Activated CD8-positive, alpha-beta memory T cell treated with anti-CD3 and anti-CD28 coated beads for 24 hours (primary cell): ENCODE measurements around the gene CDH22.

Experiments used
- DNase-seq: peaks from one replicate; pipeline ENCODE4 v3.0.0-alpha.2; 2020

CDH22 gene

DNA sequence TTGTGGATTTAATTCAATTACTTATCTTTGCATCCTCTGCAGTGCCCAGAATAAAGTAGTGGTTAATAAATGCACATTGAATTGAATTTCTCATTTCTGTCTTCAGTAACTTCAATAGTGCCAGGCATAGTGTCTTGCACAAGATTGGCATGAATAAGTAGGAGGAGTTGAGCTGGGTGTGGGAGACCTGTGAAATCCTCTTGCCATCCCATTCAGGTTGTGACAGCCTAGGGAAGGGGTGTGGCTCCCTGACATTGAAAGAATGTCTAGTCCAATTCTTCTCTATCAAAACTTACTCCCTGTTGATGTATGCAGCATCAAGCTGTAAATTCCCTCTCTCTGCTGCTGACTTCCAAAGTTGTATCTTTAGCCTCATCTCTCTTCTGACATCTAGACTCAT, 73.2 kb downstream of the CDH22 start:
- DNase-seq: no peak

DNA sequence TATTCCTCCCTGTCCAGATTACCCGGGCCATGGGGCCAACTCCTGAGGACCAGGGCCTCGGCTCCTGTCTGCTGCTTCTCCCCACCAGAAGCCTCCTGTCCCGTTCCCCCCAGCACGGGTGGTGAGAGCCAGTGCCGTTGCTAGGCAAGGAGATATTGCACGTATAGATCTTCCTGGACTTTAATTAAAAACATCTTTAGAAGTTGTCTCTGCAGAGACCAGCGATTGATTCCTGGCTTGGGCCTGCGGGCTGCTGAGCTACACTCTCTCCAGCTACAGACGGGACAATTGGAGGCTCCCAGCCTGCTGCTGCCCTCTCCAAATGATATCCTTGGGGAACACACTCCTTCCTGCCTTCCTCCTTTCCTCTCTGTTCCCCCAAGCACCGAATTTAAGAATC, 74.6 kb downstream of the CDH22 start:
- DNase-seq: no peak

DNA sequence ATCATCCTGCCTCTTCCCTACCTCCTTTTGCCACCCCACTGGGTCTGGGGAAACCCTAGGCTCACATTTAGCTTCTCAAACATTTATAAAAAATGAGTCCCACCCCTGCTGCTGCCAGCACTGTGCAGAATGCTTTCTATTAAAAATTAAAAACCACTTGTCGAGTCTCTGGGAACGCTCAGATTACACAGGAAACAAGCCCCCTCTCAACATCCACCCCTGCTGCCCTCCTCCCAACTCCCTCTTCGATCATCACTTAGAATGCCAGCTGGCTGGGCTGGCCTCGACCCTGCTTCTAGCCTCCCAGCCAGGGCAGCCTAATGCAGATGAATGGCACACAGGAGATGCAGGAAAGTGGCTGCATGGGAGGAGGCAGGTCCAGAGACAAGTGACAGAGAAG, 75.8 kb downstream of the CDH22 start:
- no peak for DNase-seq

DNA sequence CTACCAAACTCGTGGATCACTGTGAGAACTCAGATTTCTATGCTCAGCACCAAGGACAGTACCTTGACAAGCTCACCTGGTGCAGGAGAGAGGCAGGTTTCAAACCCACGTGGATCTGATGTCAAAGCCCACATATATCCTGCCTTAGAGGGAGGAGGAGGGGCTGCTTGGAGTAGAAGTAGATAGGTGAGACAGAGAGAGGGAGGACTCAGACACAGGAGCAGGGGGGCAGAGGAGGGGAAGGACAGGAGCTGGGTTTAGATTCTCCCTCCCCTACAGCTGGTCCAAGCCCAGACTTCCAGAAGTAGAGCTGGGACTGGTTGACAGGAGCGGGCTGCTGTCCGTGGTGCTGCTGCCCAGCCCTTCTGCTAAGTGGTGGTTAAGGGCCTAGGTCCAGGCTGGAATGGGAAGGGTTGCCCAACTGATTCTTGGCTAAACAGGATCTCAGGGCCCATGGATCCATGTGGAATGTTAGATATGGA, 77.5 kb downstream of the CDH22 start:
- no peak for DNase-seq

DNA sequence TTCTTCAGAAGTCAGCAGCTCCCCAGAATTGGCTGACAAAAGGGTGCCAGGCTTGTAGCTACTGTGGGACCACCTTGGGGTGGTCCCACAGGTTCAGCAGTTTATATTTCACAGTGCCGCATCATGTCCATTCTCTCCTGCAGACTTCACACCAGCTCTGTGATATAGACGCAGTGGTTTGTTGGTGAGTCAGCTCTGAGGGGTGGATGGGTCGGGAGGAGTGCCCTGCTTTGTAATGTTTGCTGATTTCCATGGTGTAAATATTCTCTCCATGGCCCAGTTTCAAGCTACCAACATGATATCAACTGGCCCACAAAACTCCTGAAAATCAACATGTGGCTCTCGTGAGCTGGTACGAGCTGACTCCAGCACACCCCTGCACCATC, 78.2 kb downstream of the CDH22 start:
- no peak for DNase-seq

DNA sequence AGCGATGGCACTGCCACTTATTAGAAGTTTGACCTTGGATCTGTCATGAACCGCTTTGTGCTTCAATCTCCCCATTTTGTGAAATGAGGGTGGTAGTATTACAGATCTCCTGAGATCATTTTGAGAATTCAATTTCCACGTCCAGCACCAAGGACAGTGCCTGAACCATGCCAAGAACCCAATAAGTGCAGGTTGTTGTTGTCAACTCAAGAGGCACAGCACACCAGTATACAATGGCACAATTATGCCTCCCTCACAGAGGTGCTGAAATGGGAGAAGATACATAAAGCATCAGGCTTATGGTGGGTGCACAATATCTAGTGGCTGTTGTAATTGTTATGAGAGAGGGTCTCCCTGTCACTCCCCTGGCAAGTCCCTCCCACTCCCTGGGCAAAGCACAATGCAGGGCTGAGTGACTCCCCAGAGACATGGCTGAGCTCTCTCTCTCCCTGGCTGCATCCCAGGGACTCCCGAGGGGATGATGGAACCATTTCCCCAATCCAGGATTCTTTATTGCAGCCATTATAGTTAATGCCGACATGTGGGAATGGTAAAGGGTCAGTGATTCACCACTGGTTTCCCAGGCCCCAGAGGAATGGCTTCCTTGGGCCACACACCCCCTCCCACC, 78.7 kb downstream of the CDH22 start:
- no peak for DNase-seq

DNA sequence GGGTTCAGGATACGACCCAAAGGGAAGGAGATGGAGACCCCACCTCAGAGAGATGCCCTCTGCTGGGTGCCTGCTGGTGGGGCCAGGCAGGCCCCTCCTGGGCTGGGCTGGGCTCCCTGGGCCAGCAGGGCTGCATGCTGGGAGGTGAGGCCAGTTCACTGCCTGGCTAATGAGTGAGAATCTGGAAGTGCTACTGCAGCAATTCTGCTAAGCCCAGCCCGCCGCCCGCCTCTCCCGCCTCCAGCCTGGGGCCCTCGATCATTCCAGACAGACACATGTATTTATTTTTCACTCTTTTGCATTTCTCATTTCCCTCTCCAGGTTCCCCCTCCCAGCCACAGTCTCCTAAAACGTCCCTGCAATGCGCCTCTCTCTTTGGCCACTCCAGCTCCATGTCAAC, 79.6 kb downstream of the CDH22 start:
- DNase-seq: no peak

DNA sequence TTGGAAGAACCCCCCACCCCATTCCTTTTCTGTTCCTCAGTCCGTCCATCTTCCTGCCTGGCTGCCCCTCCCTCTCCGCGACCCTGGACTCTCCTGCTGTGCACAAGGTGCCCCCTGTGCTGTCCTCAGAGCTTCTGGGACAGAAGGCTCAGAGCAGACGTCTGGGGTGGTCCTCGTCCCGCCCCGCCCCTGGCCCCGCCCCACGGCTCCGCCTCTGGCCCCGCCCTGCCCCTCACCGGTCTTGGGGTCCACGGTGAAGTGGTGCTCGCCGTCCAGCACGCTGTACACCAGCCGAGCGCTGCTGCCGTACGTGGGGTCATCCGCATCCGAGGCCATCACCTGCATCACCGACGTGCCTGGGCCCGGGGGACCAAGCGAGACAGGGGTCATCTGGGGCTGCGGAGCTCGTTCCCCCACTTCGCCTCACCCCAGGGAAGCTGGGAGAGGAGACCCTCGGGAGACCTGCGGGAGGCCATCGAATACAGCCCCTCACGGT, 81.0 kb downstream of the CDH22 start:
- no peak for DNase-seq

DNA sequence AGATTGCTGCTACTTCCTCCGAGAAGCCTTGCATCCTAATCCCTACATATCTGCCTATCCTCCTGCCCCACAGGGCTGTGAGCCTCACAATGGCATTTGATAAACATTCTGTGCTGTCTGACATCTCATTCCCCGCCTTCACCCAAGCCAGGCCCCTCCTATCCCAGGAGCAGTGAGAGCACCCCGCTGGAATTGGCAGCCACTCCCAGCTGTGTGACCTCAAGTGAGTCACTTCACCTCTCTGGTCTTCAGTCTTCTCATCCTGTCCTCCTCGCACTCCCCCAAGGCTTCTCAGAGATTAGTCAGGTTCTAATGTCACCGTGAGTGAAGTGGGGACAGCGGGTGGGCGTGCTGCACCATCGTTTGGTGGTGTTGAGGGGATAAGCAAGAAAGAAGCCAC, 81.7 kb downstream of the CDH22 start:
- no peak for DNase-seq

DNA sequence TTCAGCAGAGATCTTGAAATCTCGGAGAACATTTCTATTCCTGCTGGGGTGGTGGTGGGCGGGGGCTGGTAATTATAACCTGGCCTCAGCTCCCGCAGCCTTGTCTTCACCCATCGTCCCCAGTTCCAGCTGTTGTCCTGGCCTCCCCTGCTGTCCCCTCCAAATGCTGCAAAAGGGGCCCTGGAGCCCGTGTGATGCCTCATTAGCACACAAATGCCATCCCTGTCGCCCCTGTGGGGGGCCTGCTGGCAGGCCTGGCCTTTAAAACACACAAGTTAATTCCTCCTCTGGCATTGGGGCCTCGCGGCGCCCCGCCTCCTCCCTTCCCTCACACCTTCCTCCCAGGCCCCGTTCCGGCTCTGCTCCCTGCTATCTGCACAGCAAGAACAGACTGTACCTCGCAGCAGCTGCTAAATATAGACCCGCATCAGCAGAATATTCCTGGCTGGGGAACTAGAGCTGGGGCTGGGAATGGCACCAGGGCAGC, 85.7 kb downstream of the CDH22 start:
- DNase-seq: no peak

DNA sequence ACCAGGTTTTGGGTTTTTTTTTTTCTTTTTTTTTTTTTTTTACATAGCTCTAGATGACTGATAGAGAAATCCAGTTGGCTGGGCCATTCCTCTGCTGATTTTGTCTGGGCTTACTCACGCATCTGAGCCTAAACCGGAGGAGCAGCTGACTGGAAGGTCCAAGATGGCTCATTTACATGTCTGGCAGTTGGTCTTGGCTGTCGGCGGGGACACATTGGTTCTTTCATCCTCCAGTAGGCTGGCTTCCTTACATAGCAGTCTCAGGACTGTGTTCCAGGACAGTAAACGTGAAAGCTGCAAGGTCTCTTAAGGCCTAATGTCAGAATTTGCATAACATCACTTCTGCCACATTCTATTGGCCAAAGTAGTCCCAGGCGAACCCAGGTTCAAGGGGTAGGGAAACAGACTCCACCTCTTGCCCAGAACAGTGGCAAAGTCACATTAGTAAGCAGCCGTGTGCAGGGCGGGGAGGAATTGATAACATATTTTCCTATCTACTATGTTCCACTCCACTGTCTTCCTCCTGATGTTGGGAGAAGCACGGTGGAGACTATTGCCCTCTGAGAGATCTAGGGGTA, 87.0 kb downstream of the CDH22 start:
- no peak for DNase-seq

DNA sequence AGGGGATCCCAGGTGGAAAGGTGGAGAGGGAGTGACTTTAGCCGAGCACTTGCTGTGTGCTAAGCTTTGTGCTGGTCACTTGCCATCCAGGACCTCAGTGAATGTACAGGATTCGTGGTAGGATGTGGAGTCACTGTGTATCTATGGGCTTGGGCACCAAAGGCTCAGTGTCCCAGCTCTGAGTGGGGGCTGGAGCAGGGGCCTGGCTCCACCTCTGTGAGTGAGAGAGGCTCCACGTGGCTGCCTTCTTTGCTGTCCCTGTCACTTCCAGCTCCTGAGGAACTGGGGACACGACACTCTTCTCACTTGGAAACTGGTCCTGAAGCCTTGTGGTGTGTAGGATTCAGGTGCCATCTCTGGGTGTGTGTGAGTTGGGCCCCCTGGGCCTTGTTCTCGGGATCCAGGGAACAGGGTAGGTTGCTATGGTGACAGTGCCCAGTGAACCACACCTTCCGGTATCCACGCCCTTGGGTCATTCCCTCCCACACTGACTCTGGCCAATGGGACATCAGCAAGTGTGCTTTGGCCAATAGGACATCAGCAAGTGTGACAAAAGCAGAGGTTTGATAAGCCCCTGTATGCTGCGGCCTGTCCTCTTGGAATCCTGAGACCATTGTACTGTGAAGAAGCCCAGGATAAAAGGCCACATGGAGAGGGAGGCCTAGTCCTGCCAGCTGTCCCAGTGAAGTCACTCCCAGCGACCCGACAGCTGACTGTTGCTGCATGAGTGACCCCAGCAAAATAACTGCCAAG, 87.7 kb downstream of the CDH22 start:
- no peak for DNase-seq

DNA sequence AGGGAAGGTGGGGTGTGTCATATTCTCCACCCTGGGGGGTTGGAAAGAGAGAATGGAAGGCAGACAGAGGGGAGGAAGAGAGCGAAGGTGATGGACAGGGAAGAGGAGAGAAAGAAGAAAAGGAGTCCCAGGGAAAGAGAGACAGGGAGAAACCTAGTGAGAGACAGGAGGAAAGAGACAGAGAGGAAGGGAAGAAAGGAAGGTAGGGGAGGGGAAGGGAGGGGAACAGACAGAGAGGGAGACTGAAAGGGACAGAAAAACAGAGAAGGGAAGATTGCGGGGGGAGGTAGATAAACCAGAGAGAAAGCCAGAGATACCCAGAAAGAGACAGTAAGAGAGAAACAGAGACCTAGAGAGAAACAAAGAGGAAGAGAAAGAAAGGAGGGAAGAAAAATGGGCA, 88.4 kb downstream of the CDH22 start:
- no peak for DNase-seq

DNA sequence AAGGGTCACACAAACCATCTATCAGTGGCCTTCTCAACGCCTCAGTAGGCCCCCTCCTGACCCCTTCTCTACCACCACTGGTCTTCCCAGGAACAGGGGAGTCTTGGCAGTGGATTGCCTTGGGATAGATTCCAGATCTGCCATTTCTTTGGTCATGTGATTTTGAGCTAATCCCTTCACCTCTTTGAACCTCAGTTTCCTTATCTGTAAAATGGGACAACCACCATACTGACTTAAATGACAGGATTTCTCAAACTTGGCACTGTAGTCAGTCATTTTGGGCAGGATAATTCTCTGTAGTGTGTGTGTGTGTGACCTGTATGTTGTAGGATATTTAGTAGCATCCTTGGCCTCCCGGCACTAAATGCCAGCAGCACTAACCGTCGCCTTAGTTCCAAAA, 89.1 kb downstream of the CDH22 start:
- DNase-seq: no peak

DNA sequence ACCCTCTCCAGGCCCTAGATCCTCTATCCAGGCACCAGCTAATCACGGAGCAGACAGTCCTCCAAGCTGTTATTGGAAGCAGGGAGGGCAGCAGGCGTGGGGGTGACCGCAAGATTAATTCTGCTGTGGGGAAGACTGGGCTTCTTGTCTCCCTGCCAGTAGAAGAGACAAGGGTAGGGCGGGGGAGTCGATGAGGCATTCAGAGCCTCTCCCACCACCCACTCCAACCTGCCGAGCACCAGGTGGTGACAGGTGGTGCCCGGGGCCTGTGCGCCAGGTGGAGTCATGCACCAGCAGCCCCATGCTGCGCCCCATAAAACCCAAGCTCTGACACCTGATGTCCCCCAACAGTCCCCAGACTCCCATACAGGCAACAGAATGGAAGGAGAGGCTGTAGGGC, 89.6 kb downstream of the CDH22 start:
- DNase-seq: no peak

DNA sequence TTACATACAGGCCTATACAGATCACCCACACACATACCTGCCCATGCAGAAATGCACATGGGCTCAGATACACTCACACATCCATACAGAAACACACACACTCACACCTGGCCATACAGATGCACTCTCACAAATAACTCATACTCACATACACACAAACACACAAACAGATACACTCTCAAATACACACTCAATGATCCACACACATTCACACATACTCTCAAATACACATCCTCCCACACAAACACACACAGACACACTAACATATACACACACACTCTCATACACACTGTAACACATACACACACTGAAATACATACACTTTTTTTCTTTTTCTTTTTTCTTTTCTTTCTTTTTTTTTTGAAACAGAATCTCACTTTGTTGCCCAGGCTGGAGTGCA, 90.7 kb downstream of the CDH22 start:
- DNase-seq: no peak

DNA sequence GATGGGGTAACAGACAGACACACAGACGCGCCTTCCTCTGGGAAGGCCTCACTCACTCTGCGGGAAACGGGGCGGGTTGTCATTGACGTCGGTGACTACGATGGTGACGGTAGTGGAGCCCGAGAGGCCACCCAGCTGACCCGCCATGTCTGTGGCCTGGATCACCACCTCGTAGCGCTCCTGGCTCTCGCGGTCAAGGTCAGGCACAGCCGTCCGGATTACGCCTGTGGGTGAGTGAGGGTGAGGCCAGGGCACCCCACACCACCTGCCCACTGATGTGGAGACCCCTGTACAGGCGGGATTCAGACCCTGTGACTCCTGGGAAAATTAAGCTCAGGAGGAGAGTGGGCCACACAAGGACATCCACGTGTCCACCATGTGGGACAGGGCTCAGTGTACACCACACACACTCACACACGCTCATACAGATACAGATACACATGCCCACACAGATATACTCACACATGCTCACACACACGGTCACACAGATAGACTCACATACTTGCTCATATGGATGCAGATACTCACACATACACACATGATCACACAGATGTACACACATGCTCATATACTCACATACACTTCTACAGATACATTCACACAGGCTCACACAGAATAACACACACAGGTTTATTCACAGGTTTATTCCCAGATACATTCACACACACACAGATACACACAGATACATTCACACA, 91.4 kb downstream of the CDH22 start:
- no peak for DNase-seq

DNA sequence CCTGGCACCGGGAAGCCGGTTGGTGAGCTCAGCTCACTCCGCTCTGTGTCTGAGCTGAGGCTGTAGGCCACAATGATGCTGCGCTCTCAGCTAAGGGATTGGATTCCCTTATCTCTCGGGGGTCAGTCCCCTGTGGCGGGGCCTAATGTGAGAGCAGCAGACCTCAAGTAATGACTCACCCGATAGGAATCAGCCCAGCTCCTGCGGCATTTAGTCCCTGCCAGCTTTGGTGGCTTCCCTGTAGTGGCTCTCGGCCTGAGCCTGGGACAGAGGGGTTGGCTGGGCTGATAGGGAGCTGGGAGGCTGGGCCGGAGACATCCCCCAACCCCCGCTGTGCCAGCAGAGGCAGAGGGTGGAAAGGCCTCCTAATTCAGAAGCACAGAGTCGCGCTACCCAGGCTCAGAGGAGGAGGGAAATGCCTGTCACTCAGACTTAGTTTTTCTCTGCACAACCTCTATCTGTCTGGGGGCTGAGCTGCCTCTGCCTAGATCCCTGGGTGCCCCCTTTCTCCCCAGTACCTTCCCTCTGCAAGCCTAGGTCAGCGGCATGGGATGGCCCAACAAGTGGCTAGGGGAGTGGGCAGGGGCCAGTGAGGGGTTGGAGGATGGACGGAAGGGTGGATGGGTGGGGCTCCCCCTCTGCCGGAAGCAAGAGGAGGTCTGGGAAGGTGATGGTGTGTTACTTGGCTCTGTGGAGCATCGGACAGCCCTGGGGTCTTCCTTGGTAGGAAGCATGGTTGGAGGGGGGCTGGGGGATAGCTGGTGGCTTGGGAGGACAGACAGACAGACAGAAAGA, 92.2 kb downstream of the CDH22 start:
- no peak for DNase-seq

DNA sequence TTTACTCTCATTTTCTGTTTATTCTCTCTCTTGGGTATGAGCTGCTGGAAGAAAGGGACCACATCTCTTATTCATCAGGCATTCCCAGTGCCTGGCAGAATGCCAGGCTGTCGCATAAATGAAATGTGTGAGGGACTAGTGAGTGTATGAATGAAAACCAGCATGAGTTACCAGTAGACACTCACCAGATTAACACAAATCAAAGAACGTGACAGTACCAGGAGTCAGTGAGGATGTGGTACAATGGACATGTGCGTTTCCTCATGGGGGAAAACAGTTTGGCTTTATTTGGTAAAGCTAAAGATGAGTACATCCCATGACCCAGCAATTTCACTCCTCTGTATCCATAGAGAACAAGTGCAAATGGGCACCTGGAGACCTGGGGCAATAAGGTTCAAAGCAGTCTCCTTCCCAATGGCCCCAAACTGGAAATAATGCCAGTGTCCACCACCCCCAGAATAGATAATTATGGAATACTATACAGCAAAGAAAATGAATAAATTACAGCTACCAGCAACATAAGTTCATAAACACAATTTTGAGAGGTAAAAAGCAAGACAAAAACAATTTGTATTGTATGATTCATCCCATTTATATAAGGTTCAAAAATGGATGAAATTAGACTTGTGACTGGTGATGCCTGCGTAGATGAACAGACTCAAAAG, 93.3 kb downstream of the CDH22 start:
- DNase-seq: no peak

DNA sequence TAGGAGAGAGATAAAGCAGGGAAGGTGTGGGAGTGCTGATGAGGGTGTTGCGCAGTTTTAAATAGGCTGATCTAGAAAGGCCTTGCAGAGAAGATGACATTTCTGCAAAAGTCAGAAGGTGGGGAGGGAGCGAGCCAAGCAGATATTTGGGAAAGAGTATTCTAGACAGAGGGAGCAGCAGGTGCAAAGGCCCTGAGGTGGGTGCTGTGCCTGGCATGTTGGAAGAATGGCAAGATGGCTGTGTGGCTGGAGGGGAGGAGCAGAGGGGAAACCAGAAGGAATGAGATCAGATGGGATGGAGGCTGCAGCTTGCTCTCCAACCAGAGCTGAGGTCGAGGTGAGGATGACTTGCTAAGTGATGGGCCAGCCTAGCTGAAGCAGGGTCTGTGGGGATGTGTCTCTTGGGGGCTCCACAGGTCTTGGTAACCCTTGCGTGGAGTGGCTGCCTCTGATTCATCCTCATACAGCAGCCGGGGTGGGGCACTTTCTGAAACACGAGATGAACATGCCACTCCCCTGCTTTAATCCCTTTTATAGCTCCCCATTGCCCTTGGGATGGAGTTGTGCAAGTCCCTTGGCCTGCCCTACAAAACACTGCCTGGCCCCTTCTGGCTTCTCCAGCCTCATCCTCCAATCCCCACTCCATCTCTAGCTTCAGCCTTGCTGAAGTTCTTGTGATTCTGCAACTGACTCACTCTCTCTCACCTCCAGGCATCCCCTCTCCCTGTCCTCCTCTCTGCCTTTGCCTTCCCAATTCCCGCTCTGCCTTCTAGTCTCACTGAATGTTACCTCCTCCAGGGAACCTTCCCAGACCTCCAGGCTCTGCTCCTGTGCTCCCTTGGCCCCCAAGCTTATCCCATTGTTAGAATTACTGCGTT, 94.1 kb downstream of the CDH22 start:
- no peak for DNase-seq

DNA sequence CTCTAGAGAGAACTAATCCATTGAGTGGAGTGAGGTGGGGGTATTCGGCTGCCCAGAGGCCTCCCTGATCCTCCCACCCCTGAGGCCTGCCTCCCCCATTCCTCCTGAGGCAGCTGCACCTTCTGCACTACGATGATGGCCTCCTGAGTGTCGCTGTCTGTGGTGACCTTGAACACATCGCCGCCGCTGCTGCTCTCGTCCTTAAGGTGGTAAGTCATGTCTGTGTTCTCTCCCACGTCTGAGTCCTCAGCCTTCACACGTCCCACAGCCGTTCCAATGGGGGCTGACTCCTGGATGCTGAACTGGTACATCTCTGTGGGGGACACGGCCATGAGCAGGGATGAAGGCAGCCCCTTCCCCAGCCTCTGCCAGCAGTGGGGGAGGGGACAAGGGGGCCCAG, 95.4 kb downstream of the CDH22 start:
- DNase-seq: no peak
